ENCODE measurements around the gene EXOSC2. TPM values are rescaled to one million over a fixed set of nuclear protein-coding genes. Genes with fewer than 3 reads are reported as not detected.

The EXOSC2 gene
- total RNA-seq, 1 experiment from 2014 or later: 71.5 TPM

DNA sequence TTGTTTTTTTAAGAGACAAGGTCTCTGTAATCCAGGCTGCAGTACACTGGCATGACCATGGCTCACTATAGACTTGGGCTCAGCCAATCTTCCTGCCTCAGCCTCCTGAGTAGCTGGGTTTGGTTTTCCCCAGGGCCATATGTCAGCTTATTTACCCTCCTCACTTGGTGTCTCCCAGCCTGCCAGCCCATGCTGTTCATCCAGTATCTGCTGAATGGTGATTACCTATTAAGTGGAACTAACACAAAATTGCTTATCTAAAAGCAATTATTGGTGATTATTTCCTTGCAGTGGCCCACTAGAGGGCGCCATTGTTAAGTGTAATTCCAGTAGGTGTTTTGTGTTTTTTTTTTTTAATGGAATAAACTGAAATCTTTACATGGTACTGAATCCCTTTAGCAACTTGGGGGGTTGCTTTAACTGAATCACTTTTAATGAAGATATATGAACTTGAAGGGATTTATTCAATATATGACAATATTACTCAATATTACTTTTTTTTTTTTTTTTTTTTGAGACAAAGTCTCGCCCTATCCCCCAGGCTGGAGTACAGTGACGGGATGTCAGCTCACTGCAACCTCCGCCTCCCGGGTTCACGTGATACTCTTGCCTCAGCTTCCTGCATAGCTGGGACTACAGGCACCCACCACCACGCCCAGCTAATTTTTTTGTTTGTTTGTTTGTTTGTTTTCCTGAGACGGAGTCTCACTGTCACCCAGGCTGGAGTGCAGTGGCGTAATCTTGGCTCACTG, 13.8 kb downstream of the EXOSC2 start:
- H3K9ac ChIP-seq (ENCODE audit: low read length): no peak overlapping the region
- no peak overlapping the region for H3K4me3 ChIP-seq (replicated peaks in 1 of 2; ENCODE audit: low read depth in 1 of 2, low read length in 2 of 2)
- no peaks in the 10 kb centered on the region for H3K9me3 ChIP-seq (ENCODE audit: control insufficient read depth in 1 of 2, insufficient read depth in 1 of 2, low read depth in 1 of 2, low read length in 2 of 2)
- no peaks in the 10 kb centered on the region for H3K27me3 ChIP-seq (ENCODE audit: insufficient read depth, low read length)
- TF ChIP-seq, protein P1, sequence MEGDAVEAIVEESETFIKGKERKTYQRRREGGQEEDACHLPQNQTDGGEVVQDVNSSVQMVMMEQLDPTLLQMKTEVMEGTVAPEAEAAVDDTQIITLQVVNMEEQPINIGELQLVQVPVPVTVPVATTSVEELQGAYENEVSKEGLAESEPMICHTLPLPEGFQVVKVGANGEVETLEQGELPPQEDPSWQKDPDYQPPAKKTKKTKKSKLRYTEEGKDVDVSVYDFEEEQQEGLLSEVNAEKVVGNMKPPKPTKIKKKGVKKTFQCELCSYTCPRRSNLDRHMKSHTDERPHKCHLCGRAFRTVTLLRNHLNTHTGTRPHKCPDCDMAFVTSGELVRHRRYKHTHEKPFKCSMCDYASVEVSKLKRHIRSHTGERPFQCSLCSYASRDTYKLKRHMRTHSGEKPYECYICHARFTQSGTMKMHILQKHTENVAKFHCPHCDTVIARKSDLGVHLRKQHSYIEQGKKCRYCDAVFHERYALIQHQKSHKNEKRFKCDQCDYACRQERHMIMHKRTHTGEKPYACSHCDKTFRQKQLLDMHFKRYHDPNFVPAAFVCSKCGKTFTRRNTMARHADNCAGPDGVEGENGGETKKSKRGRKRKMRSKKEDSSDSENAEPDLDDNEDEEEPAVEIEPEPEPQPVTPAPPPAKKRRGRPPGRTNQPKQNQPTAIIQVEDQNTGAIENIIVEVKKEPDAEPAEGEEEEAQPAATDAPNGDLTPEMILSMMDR (IDR thresholded peaks at IDR 0.05 in 2 of 3, conservative IDR thresholded peaks at IDR 0.05 in 1 of 3; ENCODE audit: borderline replicate concordance in 1 of 3, insufficient read depth in 1 of 3, low read depth in 2 of 3, low read length in 2 of 3): peak; percentile 60 to 87 (median 83)
- TF ChIP-seq, protein P2, sequence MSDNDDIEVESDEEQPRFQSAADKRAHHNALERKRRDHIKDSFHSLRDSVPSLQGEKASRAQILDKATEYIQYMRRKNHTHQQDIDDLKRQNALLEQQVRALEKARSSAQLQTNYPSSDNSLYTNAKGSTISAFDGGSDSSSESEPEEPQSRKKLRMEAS (IDR thresholded peaks at IDR 0.05): no peak
- TF ChIP-seq RAD21 (IDR thresholded peaks at IDR 0.05; ENCODE audit: low read depth) (peak; percentile 84), TCF7L2 (IDR thresholded peaks at IDR 0.05; ENCODE audit: borderline replicate concordance, extremely low read depth, insufficient read depth, insufficient read length) (no peak), CEBPB (IDR thresholded peaks at IDR 0.05; ENCODE audit: low read depth) (no peak)
- H3K79me2 ChIP-seq (ENCODE audit: insufficient read depth, low read length): peaks cover 15% of the 10 kb centered on the region; the same call in 1 of the 2 replicates
- no peak overlapping the region for H3K27ac ChIP-seq (ENCODE audit: low read depth, low read length)
- H3K4me1 ChIP-seq (ENCODE audit: control insufficient read depth in 1 of 2, insufficient read depth in 2 of 2, low read length in 2 of 2): peaks cover 0 to 12% of the 10 kb centered on the region in 2 experiments; a peak in 1 of 4 replicates
- H3K4me2 ChIP-seq (ENCODE audit: low read length): no peak overlapping the region
- H3K36me3 ChIP-seq (ENCODE audit: control insufficient read depth in 1 of 2, insufficient read depth in 2 of 2, low read length in 2 of 2): peaks cover 17 to 21% of the 10 kb centered on the region in 2 experiments
- RAD21 ChIA-PET (ENCODE audit: low non-redundant PET in 1 of 2, low total read pairs in 2 of 2, uncharacterized antibody in 2 of 2, unreplicated experiment in 2 of 2): no interaction called here
- H4K20me1 ChIP-seq (ENCODE audit: insufficient read depth): peaks cover 4% of the 10 kb centered on the region
- intact Hi-C loops (cut with micrococcal nuclease): loop anchor here (1.0 to 5.0 kb wide), 4 partner anchors 64 to 340 kb away; no protein-coding TSS in a partner anchor
- H2AFZ ChIP-seq (ENCODE audit: low read depth, low read length, poor library complexity, severe bottlenecking): no peak overlapping the region
- POLR2A ChIA-PET: interaction anchor here (0.7 kb wide), 3 partner anchors 14 to 122 kb away, joined by 3 read pairs; partner anchors contain the start of gene EXOSC2
- H3K9me2 ChIP-seq (ENCODE audit: insufficient read depth): no peaks in the 10 kb centered on the region
- BruUV-seq (replicated peaks): no TSS peak
- peak; percentile 72 for ATAC-seq
- CTCF ChIA-PET: interaction anchor here (0.9 to 4.3 kb wide), 7 partner anchors 21 to 339 kb away, joined by 3 to 37 read pairs (median 4); no protein-coding TSS in a partner anchor
- DNase-seq (ENCODE audit: low read depth, low spot score): no peak
